Skeletal muscle tissue (tissue), 4 donors: ENCODE results near the gene TFAM. TPM values are rescaled to one million over a fixed set of nuclear protein-coding genes. Genes with fewer than 3 reads are reported as not detected.

ENCODE experiments used
- H3K27ac ChIP-seq: one replicate; pipeline ENCODE4 v1.7.0; 2013; ENCODE audit warnings: mild to moderate bottlenecking, low read depth, low read length, inconsistent platforms
- H3K27me3 ChIP-seq, 3 donors: one replicate each; pipeline ENCODE4 v1.7.0; 2013; ENCODE audit warnings: low read length in 3 of 3; ENCODE audit not compliant: control insufficient read depth in 3 of 3, insufficient read depth in 3 of 3
- H3K36me3 ChIP-seq, 3 donors: one replicate each; pipeline ENCODE4 v1.7.0; 2013; ENCODE audit warnings: low read length in 3 of 3; ENCODE audit not compliant: control insufficient read depth in 3 of 3, insufficient read depth in 3 of 3
- H3K4me1 ChIP-seq, 3 donors: one replicate each; pipeline ENCODE4 v1.7.0; 2013; ENCODE audit warnings: low read length in 3 of 3, mild to moderate bottlenecking in 3 of 3; ENCODE audit not compliant: control insufficient read depth in 3 of 3, insufficient read depth in 3 of 3
- H3K4me3 ChIP-seq, 3 donors: one replicate each; pipeline ENCODE4 v1.7.0; 2013; ENCODE audit warnings: low read length in 3 of 3
- H3K9ac ChIP-seq, 3 donors: one replicate each; pipeline ENCODE4 v1.7.0; 2013; ENCODE audit warnings: low read length in 3 of 3, mild to moderate bottlenecking in 3 of 3, moderate library complexity in 2 of 3, low read depth in 1 of 3
- H3K9me3 ChIP-seq, 3 donors: one replicate each; pipeline ENCODE4 v1.7.0; 2013; ENCODE audit warnings: low read length in 3 of 3; ENCODE audit not compliant: control insufficient read depth in 3 of 3
- total RNA-seq: library from RNA; depleted of rRNA; stranded (reverse); fragments of >200 nt; gene quantifications from one replicate; pipeline ENCODE4 v1.2.3, GENCODE V29; 2014
- donor health status: Osteomylitis.

Gene TFAM
- total RNA-seq, 1 donor from 2014 or later: 14.6 TPM

DNA sequence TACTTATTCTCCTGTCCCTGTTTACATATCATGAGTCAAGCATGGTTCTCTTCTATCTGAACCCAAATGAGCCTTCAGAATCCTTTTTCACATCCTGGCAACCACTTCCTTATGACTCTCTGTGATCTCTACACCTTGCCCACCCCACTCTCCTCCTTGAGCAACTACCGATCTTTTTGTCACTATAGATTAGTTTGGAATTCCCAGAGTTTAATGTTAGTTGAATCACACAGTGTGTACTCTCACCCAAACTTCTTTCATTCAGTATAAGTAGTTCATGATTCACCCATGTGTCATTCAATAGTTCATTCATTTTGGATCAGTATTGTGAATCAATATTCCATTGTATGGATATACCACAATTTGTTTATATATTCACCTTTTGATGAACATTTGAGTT, 55.3 kb downstream of the TFAM start:
- no peak overlapping the region for H3K27ac ChIP-seq

DNA sequence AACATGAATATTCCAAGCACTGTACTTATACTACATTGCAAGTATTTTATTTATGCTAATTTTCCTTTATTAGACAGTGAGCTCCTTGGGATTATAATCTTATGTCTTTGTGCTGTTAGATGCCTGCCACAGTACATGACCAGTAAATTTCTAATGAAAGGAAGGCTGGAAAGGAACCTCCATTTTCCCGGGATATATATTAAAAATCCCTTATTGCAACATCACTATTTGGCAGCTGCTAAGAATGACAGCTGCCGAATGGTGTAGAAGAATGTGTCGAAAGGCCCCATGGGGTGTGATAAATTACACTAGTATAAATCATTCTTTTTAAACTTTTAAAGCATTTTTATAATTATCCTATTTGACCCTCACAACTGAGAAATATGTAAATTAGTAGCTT, 59.1 kb downstream of the TFAM start:
- H3K4me1 ChIP-seq: no peaks in the 10 kb centered on the region
- no peaks in the 10 kb centered on the region for H3K27me3 ChIP-seq
- no peak overlapping the region for H3K9ac ChIP-seq
- no peak overlapping the region for H3K4me3 ChIP-seq
- H3K36me3 ChIP-seq: no peaks in the 10 kb centered on the region
- no peak overlapping the region for H3K27ac ChIP-seq
- H3K9me3 ChIP-seq: no peaks in the 10 kb centered on the region

More for the DNA sequence above, 55.3 kb downstream of the TFAM start:
- no peaks in the 10 kb centered on the region for H3K36me3 ChIP-seq
- H3K4me3 ChIP-seq: no peak overlapping the region
- H3K9me3 ChIP-seq: no peaks in the 10 kb centered on the region
- no peaks in the 10 kb centered on the region for H3K4me1 ChIP-seq
- H3K27me3 ChIP-seq: no peaks in the 10 kb centered on the region
- no peak overlapping the region for H3K9ac ChIP-seq

DNA sequence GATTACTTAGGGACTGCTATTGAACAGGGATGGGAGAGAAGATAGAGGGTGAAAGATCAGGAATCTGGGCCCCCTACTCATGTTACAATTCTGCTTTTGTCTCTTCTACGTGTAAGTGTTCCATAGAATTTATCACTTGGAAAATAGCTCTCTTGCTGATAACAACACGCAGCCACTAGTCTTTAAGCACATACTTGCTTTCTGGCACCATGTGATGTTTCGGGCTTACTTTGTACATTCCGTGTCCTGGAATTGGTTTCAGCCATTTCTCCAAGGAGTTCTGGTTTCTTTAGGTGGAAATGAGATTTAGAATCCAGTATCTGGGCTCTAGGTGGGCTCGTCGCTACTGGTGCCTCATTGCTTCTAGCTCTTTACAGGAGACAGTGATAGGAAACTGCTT, 59.7 kb downstream of the TFAM start:
- Histone ChIP-seq H3K9me3 (no peaks in the 10 kb centered on the region), H3K27me3 (no peaks in the 10 kb centered on the region), H3K36me3 (no peaks in the 10 kb centered on the region), H3K4me3 (no peak overlapping the region), H3K9ac (no peak overlapping the region), H3K4me1 (no peaks in the 10 kb centered on the region), H3K27ac (no peak overlapping the region)

DNA sequence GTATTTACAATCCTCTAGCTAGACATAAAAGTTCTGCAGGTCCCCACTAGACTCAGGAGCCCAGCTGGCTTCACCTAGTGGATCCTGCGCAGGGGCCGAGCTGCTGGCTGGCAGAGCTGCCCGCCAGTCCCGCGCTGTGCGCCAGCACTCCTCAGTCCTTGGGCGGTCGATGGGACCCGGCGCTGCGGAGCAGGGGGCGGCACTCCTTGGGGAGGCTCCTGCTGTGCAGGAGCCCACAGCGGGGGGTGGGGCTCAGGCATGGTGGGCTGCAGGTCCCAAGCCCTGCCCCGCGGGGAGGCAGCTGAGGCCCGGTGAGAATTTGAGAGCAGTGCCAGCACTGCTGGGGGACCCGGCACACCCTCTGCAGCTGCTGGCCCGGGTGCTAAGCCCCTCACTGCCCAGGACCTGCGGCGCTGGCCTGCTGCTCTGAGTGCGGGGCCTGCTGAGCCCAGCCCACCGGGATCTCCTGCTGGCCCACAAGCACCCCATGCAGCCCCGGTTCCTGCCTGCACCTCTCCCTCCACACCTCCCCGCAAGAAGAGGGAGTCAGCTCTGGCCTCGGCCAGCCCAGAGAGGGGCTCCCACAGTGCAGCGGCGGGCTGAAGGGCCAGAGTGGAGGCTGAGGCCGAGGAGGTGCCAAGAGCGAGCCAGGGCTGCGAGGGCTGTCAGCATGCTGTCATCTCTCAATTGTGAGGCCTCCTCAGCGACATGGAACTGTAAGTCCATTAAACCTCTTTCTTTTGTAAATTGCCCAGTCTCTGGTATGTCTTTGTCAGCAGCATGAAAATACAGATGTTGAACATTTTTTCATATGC, 63.1 kb downstream of the TFAM start:
- H3K27ac ChIP-seq: no peak overlapping the region
- no peaks in the 10 kb centered on the region for H3K9me3 ChIP-seq
- H3K4me1 ChIP-seq: no peaks in the 10 kb centered on the region
- H3K27me3 ChIP-seq: no peaks in the 10 kb centered on the region
- no peak overlapping the region for H3K4me3 ChIP-seq
- no peak overlapping the region for H3K9ac ChIP-seq
- no peaks in the 10 kb centered on the region for H3K36me3 ChIP-seq

Other genes starting within 250 kb of the TFAM start
- gene IPMK, start 117.5 kb upstream of the TFAM start, total RNA-seq: 3.1 TPM
- 8.9 TPM for gene CISD1, start 116.2 kb upstream of the TFAM start, total RNA-seq
- gene UBE2D1, start 50.4 kb upstream of the TFAM start, total RNA-seq: 8.9 TPM
- 25.6 TPM for gene BICC1, start 127.5 kb downstream of the TFAM start, total RNA-seq